Measurements from ENCODE around the gene TPRG1L. TPM values are rescaled to one million over a fixed set of nuclear protein-coding genes. Genes with fewer than 3 reads are reported as not detected.

TPRG1L gene
- total RNA-seq, 1 donor from 2014 or later, result 33.7 TPM

DNA sequence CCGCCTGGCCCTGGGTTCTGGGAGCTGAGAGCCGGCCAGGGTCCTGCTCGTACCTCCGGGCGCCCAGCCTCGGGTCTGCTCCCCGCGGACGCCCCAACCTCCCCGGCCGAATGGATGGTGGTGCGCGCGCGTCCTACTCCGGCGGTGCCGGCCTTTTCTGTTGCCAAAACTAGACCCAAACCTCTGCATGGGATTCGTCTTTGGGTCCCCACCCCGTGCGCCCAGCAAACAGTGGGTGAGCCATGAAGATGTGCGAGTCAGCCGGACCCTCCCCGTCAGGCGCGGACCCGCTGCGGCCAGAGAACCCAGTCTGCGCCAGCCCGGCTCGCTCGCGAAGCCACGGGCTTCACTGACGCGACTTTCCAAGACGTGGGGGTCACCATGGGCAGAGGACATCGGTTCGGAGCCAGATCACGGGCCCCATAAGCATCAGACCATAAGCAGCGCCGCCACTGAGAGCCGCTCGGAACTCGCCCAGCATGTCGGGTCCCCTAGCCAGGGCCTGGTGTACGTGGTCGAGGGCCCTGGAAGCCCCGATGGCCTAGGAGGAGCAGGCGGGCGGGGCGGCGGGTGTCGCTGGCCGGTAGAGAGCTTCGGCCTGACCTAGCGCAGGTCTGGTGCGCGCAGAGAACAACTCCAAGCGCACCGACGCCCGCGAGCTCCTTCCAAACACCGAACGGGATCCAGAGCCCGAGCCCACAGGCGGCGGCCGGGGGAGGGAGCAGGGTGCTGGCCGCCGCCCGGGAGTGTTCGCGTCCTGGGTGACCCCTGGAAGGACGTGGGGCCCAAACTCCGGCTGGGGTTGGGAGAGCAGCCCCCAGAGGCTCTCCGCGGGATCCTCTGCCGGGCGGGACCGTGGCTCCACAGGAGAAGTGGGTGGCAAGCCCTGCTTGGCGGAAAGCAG, 26.5 kb downstream of the TPRG1L start:
- no peaks in the 10 kb centered on the region for H3K4me1 Mint-ChIP-seq (ENCODE audit: low read depth, unreplicated experiment)
- Histone ChIP-seq H4K20me1 (ENCODE audit: insufficient read depth, low read length) (no peaks in the 10 kb centered on the region), H3K79me2 (ENCODE audit: insufficient read depth, low read length) (peaks cover 7% of the 10 kb centered on the region), H3K9ac (ENCODE audit: low read length) (no peak overlapping the region), H3K9me3 (ENCODE audit: insufficient read depth, low read depth, low read length) (no peaks in the 10 kb centered on the region), H3K4me1 (ENCODE audit: insufficient read depth, low read length) (peaks cover 6% of the 10 kb centered on the region), H3K27ac (ENCODE audit: low read depth, low read length) (no peak overlapping the region), H3K4me2 (ENCODE audit: low read length) (no peak overlapping the region), H3K36me3 (ENCODE audit: insufficient read depth, low read length) (peaks cover 6% of the 10 kb centered on the region), H3K27me3 (ENCODE audit: insufficient read depth, low read length) (peaks cover 44% of the 10 kb centered on the region), H2AFZ (ENCODE audit: low read depth, low read length) (no peak overlapping the region), H3K4me3 (ENCODE audit: insufficient read depth, low read depth, low read length) (no peak overlapping the region)
- TF ChIP-seq EZH2 (IDR thresholded peaks at IDR 0.05; ENCODE audit: insufficient read depth, low read length), result peak; percentile 100
- TF ChIP-seq, protein P1, sequence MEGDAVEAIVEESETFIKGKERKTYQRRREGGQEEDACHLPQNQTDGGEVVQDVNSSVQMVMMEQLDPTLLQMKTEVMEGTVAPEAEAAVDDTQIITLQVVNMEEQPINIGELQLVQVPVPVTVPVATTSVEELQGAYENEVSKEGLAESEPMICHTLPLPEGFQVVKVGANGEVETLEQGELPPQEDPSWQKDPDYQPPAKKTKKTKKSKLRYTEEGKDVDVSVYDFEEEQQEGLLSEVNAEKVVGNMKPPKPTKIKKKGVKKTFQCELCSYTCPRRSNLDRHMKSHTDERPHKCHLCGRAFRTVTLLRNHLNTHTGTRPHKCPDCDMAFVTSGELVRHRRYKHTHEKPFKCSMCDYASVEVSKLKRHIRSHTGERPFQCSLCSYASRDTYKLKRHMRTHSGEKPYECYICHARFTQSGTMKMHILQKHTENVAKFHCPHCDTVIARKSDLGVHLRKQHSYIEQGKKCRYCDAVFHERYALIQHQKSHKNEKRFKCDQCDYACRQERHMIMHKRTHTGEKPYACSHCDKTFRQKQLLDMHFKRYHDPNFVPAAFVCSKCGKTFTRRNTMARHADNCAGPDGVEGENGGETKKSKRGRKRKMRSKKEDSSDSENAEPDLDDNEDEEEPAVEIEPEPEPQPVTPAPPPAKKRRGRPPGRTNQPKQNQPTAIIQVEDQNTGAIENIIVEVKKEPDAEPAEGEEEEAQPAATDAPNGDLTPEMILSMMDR (IDR thresholded peaks at IDR 0.05; ENCODE audit: insufficient read depth, low read depth, low read length), result no peak
- FAIRE-seq (no peak), DNase-seq (ENCODE audit: low read depth) (no peak)
- H3K36me3 Mint-ChIP-seq (ENCODE audit: low read depth, unreplicated experiment), result peaks cover 3% of the 10 kb centered on the region
- H3K4me3 Mint-ChIP-seq (ENCODE audit: unreplicated experiment), result no peak overlapping the region
- no peak overlapping the region for H3K27ac Mint-ChIP-seq (ENCODE audit: unreplicated experiment)
- no peaks in the 10 kb centered on the region for H3K9me3 Mint-ChIP-seq (ENCODE audit: unreplicated experiment)
- peaks cover 41% of the 10 kb centered on the region for H3K27me3 Mint-ChIP-seq (ENCODE audit: low read depth, unreplicated experiment)

DNA sequence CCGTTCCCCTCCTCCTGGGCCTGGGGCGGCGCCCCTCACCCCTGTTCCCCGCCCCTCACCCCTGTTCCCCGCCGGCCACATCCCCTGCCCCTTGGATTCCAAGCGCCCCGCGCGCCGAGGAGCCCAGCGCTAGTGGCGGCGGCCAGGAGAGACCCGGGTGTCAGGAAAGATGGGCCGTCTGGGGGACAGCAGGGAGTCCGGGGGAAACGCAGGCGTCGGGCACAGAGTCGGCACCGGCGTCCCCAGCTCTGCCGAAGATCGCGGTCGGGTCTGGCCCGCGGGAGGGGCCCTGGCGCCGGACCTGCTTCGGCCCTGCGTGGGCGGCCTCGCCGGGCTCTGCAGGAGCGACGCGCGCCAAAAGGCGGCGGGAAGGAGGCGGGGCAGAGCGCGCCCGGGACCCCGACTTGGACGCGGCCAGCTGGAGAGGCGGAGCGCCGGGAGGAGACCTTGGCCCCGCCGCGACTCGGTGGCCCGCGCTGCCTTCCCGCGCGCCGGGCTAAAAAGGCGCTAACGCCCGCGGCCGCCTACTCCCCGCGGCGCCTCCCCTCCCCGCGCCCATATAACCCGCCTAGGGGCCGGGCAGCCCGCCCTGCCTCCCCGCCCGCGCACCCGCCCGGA, 27.2 kb downstream of the TPRG1L start, which contains the start of gene TP73:
TSS of gene TP73 (plus strand) at position 587 of the 618 bp plus-strand sequence. CDS start 29,850 bp downstream, outside the sequence.
- FAIRE-seq (no peak), DNase-seq (ENCODE audit: low read depth) (no peak)
- peaks cover 6% of the 10 kb centered on the region for H3K4me1 ChIP-seq (ENCODE audit: insufficient read depth, low read length)
- H3K4me3 Mint-ChIP-seq (ENCODE audit: unreplicated experiment), result no peak within 1 kb of the TSS
- no peaks in the 10 kb centered on the region for H3K9me3 ChIP-seq (ENCODE audit: insufficient read depth, low read depth, low read length)
- H3K79me2 ChIP-seq (ENCODE audit: insufficient read depth, low read length), result peaks cover 7% of the 10 kb centered on the region
- H3K4me1 Mint-ChIP-seq (ENCODE audit: low read depth, unreplicated experiment), result no peaks in the 10 kb centered on the region
- H3K27me3 ChIP-seq (ENCODE audit: insufficient read depth, low read length), result peaks cover 51% of the 10 kb centered on the region
- no peaks in the 10 kb centered on the region for H4K20me1 ChIP-seq (ENCODE audit: insufficient read depth, low read length)
- H3K36me3 ChIP-seq (ENCODE audit: insufficient read depth, low read length), result no peaks in the 10 kb centered on the region
- peak; percentile 30 for TF ChIP-seq EZH2 (IDR thresholded peaks at IDR 0.05; ENCODE audit: insufficient read depth, low read length)
- TF ChIP-seq, protein P1 (IDR thresholded peaks at IDR 0.05; ENCODE audit: insufficient read depth, low read depth, low read length), result no peak
- H3K4me2 ChIP-seq (ENCODE audit: low read length), result peak within 1 kb of the TSS; percentile 30
- no peak within 1 kb of the TSS for H3K27ac Mint-ChIP-seq (ENCODE audit: unreplicated experiment)
- H3K27ac ChIP-seq (ENCODE audit: low read depth, low read length), result no peak within 1 kb of the TSS
- no peak within 1 kb of the TSS for H3K9ac ChIP-seq (ENCODE audit: low read length)
- peaks cover 48% of the 10 kb centered on the region for H3K27me3 Mint-ChIP-seq (ENCODE audit: low read depth, unreplicated experiment)
- no peak within 1 kb of the TSS for H2AFZ ChIP-seq (ENCODE audit: low read depth, low read length)
- H3K4me3 ChIP-seq (ENCODE audit: insufficient read depth, low read depth, low read length), result no peak within 1 kb of the TSS
- H3K36me3 Mint-ChIP-seq (ENCODE audit: low read depth, unreplicated experiment), result no peaks in the 10 kb centered on the region
- no peaks in the 10 kb centered on the region for H3K9me3 Mint-ChIP-seq (ENCODE audit: unreplicated experiment)
